GM12878 (cell line): ENCODE measurements around the gene MATN1. TPM values are rescaled to one million over a fixed set of nuclear protein-coding genes. Genes with fewer than 3 reads are reported as not detected.

Source experiments
- ATAC-seq: fragments of 200-7000 bp; cut with Tn5 transposase; 3 replicates; pipeline ENCODE4 v1.9.1; 2020; ENCODE audit warnings: mild to moderate bottlenecking, moderate library complexity
- BruUV-seq: library from RNA; stranded (reverse); fragments of 400-500 nt; replicated peaks from 2 replicates; lab custom pipeline; 2021; lab: Mats Ljungman, UMichigan
- CTCF ChIA-PET: fragments of 300-600 bp; sonication (Branson Sonifier 250); formaldehyde crosslinking; extraction: SDS; loops from one replicate; lab custom pipeline; 2021; ENCODE audit warnings: inconsistent platforms; lab: Yijun Ruan, JAX
- POLR2A ChIA-PET: fragments of 350-600 bp; formaldehyde crosslinking; extraction: SDS; loops from one replicate; lab custom pipeline; 2021; ENCODE audit warnings: inconsistent platforms; lab: Charles Lee
- RAD21 ChIA-PET: fragments of 300-600 bp; sonication (Branson Sonifier 250); formaldehyde crosslinking; loops from one replicate; lab custom pipeline; 2023; ENCODE audit warnings: antibody characterized with exemption; ENCODE audit not compliant: unreplicated experiment; lab: Charles Lee
- SMC1A ChIA-PET: fragments of 300-600 bp; sonication (Branson Sonifier 250); formaldehyde crosslinking; loops from one replicate; lab custom pipeline; 2023; ENCODE audit not compliant: unreplicated experiment, uncharacterized antibody; lab: Charles Lee
- DNase-seq: peaks from one replicate; pipeline ENCODE4 v3.0.0-alpha.2; 2011; ENCODE audit warnings: low read depth, low spot score
- FAIRE-seq: peaks from 3 replicates; lab custom pipeline; 2011; peaks lifted over from hg19 to GRCh38; lab: Jason Lieb, UNC
- H2AFZ ChIP-seq: 2 replicates; pipeline ENCODE4 v1.6.0; 2011; ENCODE audit warnings: low read depth, low read length, control low read depth; ENCODE audit not compliant: control insufficient read depth
- H3K27ac ChIP-seq: 2 replicates; pipeline ENCODE4 v1.5.1; 2011; ENCODE audit warnings: control low read depth; ENCODE audit not compliant: control insufficient read depth, insufficient read depth
- H3K27me3 ChIP-seq, 2 experiments: replicated peaks in 1 of 2; 2 replicates each; pipeline versions ENCODE4 v1.6.0 to v1.6.1; 2011; ENCODE audit warnings: low read length in 1 of 2; ENCODE audit not compliant: control insufficient read depth in 2 of 2, insufficient read depth in 2 of 2
- H3K36me3 ChIP-seq, 2 experiments: 2 replicates each; pipeline ENCODE4 v1.5.1; 2011; ENCODE audit warnings: low read length in 1 of 2; ENCODE audit not compliant: control insufficient read depth in 2 of 2, insufficient read depth in 2 of 2
- H3K4me1 ChIP-seq: 2 replicates; pipeline ENCODE4 v1.6.1; 2011; ENCODE audit warnings: mild to moderate bottlenecking, low read length, moderate library complexity, mixed read lengths; ENCODE audit not compliant: control insufficient read depth, insufficient read depth
- H3K4me2 ChIP-seq: 2 replicates; pipeline ENCODE4 v1.6.0; 2011; ENCODE audit warnings: control low read depth; ENCODE audit not compliant: control insufficient read depth, insufficient read depth
- H3K4me3 ChIP-seq: fragments of 200-600 bp; sonication (generic); 2 replicates; pipeline ENCODE4 v1.5.1; 2016
- H3K79me2 ChIP-seq: 2 replicates; pipeline ENCODE4 v1.6.0; 2011; ENCODE audit warnings: low read length; ENCODE audit not compliant: control insufficient read depth, insufficient read depth
- H3K9ac ChIP-seq: 2 replicates; pipeline ENCODE4 v1.8.0; 2011; ENCODE audit warnings: low read length, control low read depth, mixed read lengths; ENCODE audit not compliant: control insufficient read depth, insufficient read depth
- H3K9me3 ChIP-seq: replicated peaks from 3 replicates; pipeline ENCODE4 v1.5.1; 2011; ENCODE audit warnings: mild to moderate bottlenecking, low read length; ENCODE audit not compliant: control insufficient read depth, insufficient read depth
- H4K20me1 ChIP-seq: 2 replicates; pipeline ENCODE4 v1.6.0; 2011; ENCODE audit not compliant: control insufficient read depth, insufficient read depth
- CBX3 ChIP-seq: fragments of 200-600 bp; sonication (generic); IDR thresholded peaks from 2 replicates; pipeline ENCODE4 v1.6.1; 2016; ENCODE audit warnings: low read depth, borderline replicate concordance
- HCFC1 ChIP-seq: fragments of 150-350 bp; IDR thresholded peaks from 2 replicates; pipeline ENCODE4 v1.6.1; 2014; ENCODE audit warnings: low read length
- NFIC ChIP-seq: IDR thresholded peaks from 2 replicates; pipeline ENCODE4 v1.6.1; 2012; ENCODE audit warnings: low read depth, mild to moderate bottlenecking, inconsistent platforms, low read length, moderate library complexity
- POLR2A ChIP-seq: IDR thresholded peaks from 2 replicates; pipeline ENCODE4 v1.6.1; 2011; ENCODE audit warnings: low read depth, mild to moderate bottlenecking, low read length
- POLR2AphosphoS5 ChIP-seq: IDR thresholded peaks from 2 replicates; pipeline ENCODE4 v1.6.1; 2011; ENCODE audit warnings: mild to moderate bottlenecking, low read length, inconsistent platforms
- STAT3 ChIP-seq: IDR thresholded peaks from 2 replicates; pipeline ENCODE4 v1.6.1; 2011; ENCODE audit warnings: low read depth, low read length, improper control_type of control experiment
- WGBS: methylation state at CpG from one replicate; pipeline ENCODE4 v1.1.6; 2016; ENCODE audit warnings: low lambda C conversion rate; ENCODE audit not compliant: insufficient replicate concordance, insufficient coverage; ENCODE audit errors: missing lambda C conversion rate; 5-methylcytosine and 5-hydroxymethylcytosine counted together
- in situ Hi-C: fragments of 300-500 bp; cut with MboI; formaldehyde crosslinking; loops from 9 replicates; pipeline ENCODE4 v1.14.3; 2018; ENCODE audit warnings: mixed read lengths
- intact Hi-C: fragments of 100-400 bp; cut with micrococcal nuclease; formaldehyde crosslinking; loops from one replicate; pipeline ENCODE4 v1.14.2; 2022; ENCODE audit not compliant: unreplicated experiment
- polyA plus RNA-seq, 11 experiments: library from polyadenylated mRNA; depleted of rRNA in 4 of 11; unstranded in 6 of 11; stranded (reverse) in 5 of 11; fragments of >200 nt; fragmentation: Nextera tagmentation in 4 of 11; fragmentation: Illumina TruSeq in 1 of 11; extraction: Ambion mirVana in 4 of 11; extraction: Trizol in 1 of 11; gene quantifications; 1 replicate in 1 of 11; 2 replicates in 10 of 11; pipeline versions ENCODE4 v1.2.1 to v1.2.3, GENCODE V29; 2011 to 2016; ENCODE audit warnings: inconsistent platforms in 2 of 11, missing spikeins in 2 of 11, low read depth in 1 of 11
- total RNA-seq, 4 experiments: library from RNA; depleted of rRNA in 3 of 4; stranded (reverse); fragments of >200 nt in 3 of 4; fragmentation: Illumina TruSeq in 1 of 4; extraction: Trizol in 1 of 4; gene quantifications; 2 replicates each; pipeline versions ENCODE4 v1.2.1 to v1.2.3, GENCODE V29; 2013 to 2021

MATN1 gene
- total and polyA plus RNA-seq, 10 of the 15 experiments (the other 5 are each of a cell fraction or from before 2014, with no cell fraction given), result 0.04 to 0.50 (median 0.10) TPM; not detected in 1

DNA sequence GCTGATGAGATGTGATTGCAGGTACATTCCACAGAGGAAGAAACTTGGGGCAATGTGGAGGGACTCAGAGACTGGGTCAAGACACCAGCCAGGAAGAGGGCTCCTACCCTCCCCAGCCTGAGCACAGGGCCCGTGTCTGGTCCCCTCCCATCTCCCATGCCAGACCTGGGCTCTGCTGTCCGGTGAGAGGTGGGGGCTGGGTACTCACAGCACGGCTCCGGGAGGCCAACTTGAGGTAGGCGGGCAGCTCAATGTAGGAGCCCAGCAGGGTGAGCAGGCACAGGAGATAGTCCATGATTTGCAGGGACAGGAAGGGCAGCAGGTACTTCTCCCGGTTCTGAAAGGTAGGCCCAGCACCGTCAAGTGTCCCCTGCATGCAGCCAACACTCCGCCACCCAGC, 16.2 kb upstream of the MATN1 start:
- H3K27ac ChIP-seq, result no peak overlapping the region
- TF ChIP-seq CBX3 (no peak), HCFC1 (no peak), NFIC (no peak), STAT3 (no peak), POLR2AphosphoS5 (0 out of 2 replicates have a peak, but pooled peaks have one; percentile 10), POLR2A (peak; percentile 46; the same call in 1 of the 2 replicates)
- ChIA-PET RAD21 (no interaction called here), SMC1A (interaction anchor here (21.5 kb wide), 1 partner anchor 13 kb away, joined by 556 read pairs; the partner anchor contains the start of gene LAPTM5), CTCF (interaction anchor here (1.2 to 2.1 kb wide), 2 partner anchors 19 to 40 kb away, joined by 4 to 5 read pairs; no protein-coding TSS in a partner anchor), POLR2A (interaction anchor here (22.5 kb wide), 1 partner anchor 21 kb away, joined by 741 read pairs; the partner anchor contains the start of gene LAPTM5)
- H3K4me1 ChIP-seq, result peaks cover 52% of the 10 kb centered on the region
- no peak for FAIRE-seq
- H3K4me3 ChIP-seq, result no peak overlapping the region
- ATAC-seq, result no peak
- no peaks in the 10 kb centered on the region for H3K9me3 ChIP-seq
- peaks cover 8% of the 10 kb centered on the region for H4K20me1 ChIP-seq
- H2AFZ ChIP-seq, result no peak overlapping the region
- no TSS peak for BruUV-seq
- H3K79me2 ChIP-seq, result peaks cover 54% of the 10 kb centered on the region
- peaks cover 66 to 75% of the 10 kb centered on the region in 2 experiments for H3K36me3 ChIP-seq
- no peak overlapping the region for H3K4me2 ChIP-seq
- DNase-seq, result no peak
- WGBS, result 95% methylated on average over 7 of the region's 8 CpGs
- H3K9ac ChIP-seq, result no peak overlapping the region
- in situ Hi-C loops (no loop called here), intact Hi-C loops (no loop called here)
- no peaks in the 10 kb centered on the region for H3K27me3 ChIP-seq
